Left ventricle myocardium inferior (tissue), 1 donor: ENCODE results near the gene ZIC5. TPM values are rescaled to one million over a fixed set of nuclear protein-coding genes. Genes with fewer than 3 reads are reported as not detected.

Source experiments
- DNase-seq: peaks from one replicate; pipeline ENCODE4 v3.0.0-alpha.2; 2020
- H3K27ac ChIP-seq: fragments of 200-600 bp; replicated peaks from 2 replicates; pipeline ENCODE4 v1.8.0; 2021
- H3K27me3 ChIP-seq: fragments of 200-600 bp; 2 replicates; pipeline ENCODE4 v1.8.0; 2021; ENCODE audit warnings: low read depth
- H3K36me3 ChIP-seq: fragments of 200-600 bp; 2 replicates; pipeline ENCODE4 v1.8.0; 2021
- H3K4me1 ChIP-seq: fragments of 200-600 bp; 2 replicates; pipeline ENCODE4 v1.8.0; 2021
- H3K4me3 ChIP-seq: fragments of 200-600 bp; 2 replicates; pipeline ENCODE4 v1.8.0; 2021; ENCODE audit warnings: mild to moderate bottlenecking, moderate library complexity
- H3K9me3 ChIP-seq: fragments of 200-600 bp; replicated peaks from 2 replicates; pipeline ENCODE4 v1.8.0; 2021
- CTCF ChIP-seq: fragments of 200-600 bp; IDR thresholded peaks from 2 replicates; pipeline ENCODE4 v1.8.0; 2021; ENCODE audit warnings: antibody characterized with exemption, mild to moderate bottlenecking, borderline replicate concordance
- intact Hi-C: fragments of 100-400 bp; cut with micrococcal nuclease; formaldehyde crosslinking; loops from one replicate; pipeline ENCODE4 v1.11.0; 2022
- total RNA-seq: library from RNA; stranded (reverse); fragmentation: NEBNext Ultra II Directional; extraction: Animal tissue kit (Norgen Biotek cat#: 25700); gene quantifications from one replicate; pipeline ENCODE4 v1.2.1, GENCODE V29; 2021
- donor health status: DM: no; HTN: yes; CAD: no; lungs with severe emphysema.

ZIC5 gene
- total RNA-seq, 1 donor from 2014 or later: not detected

- Histone ChIP-seq H3K27me3 (peaks cover 98% of the 10 kb centered on the region), H3K9me3 (peaks cover 4% of the 10 kb centered on the region), H3K27ac (no peak overlapping the region), H3K36me3 (no peaks in the 10 kb centered on the region), H3K4me1 (peaks cover 33% of the 10 kb centered on the region), H3K4me3 (no peak overlapping the region)
- no peak for DNase-seq
- intact Hi-C loops: no loop called here
- TF ChIP-seq CTCF: no peak
Observed at GRCh38 chr13:99973163-99973807, 1.7 kb upstream of the ZIC5 start.

- Histone ChIP-seq H3K4me1 (peaks cover 38% of the 10 kb centered on the region), H3K27ac (no peak overlapping the region), H3K4me3 (no peak overlapping the region), H3K27me3 (peaks cover 98% of the 10 kb centered on the region), H3K9me3 (peaks cover 4% of the 10 kb centered on the region), H3K36me3 (no peaks in the 10 kb centered on the region)
- intact Hi-C loops: no loop called here
- no peak for TF ChIP-seq CTCF
- no peak for DNase-seq
Observed at GRCh38 chr13:99972190-99972731, 694 bp upstream of the ZIC5 start.

DNA sequence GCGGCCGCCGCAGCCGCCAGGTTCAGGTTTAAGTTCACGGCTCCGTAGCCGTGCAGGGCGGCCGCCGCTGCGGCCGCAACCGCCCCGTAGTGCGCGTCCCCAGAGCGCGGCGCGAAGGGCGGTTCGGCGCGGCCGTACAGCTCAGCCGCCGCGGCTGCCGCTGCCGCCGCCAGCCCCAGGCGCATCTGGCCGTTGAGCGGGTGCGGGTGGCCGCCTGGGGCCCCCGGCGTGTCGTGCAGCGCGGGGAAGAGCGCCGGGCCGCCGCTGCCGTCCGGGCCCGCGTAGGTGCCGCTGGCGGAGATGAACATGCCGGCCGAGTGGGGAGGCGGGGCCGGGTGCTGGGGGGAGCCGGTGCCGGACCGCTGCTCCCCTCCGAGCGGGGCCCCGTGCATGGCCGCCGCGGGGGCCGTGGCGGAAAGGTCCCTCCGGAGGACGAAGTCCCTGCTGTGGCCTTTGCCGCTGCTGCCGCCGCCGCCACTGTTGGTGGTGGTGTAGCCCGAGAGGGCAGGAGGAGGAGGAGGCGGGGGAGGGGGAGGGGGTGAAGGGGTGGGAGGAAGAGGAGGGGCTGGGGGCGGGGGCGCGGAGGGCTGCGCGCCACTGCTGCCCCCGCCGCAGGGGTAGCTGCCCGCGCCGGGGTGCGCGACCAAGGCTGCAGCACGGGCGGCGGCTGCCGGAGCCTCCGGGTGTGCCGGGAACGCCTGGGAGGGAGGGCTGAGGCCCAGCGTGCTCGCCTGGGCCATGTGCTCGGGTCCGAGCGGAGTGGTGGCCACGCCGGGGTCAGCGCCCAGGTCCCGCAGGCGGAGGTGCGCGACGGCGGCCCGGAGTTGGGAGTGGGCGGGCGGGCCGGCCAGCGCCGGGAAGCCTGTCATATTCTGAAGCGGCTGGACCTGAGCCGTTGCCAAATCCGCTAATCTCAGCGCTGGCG lies 654 bp downstream of the ZIC5 start:
- H3K9me3 ChIP-seq: peaks cover 4% of the 10 kb centered on the region
- no peak for TF ChIP-seq CTCF
- intact Hi-C loops: no loop called here
- peaks cover 98% of the 10 kb centered on the region for H3K27me3 ChIP-seq
- DNase-seq: no peak
- peaks cover 38% of the 10 kb centered on the region for H3K4me1 ChIP-seq
- no peaks in the 10 kb centered on the region for H3K36me3 ChIP-seq
- no peak overlapping the region for H3K27ac ChIP-seq
- H3K4me3 ChIP-seq: peak overlapping the region; percentile 58

DNA sequence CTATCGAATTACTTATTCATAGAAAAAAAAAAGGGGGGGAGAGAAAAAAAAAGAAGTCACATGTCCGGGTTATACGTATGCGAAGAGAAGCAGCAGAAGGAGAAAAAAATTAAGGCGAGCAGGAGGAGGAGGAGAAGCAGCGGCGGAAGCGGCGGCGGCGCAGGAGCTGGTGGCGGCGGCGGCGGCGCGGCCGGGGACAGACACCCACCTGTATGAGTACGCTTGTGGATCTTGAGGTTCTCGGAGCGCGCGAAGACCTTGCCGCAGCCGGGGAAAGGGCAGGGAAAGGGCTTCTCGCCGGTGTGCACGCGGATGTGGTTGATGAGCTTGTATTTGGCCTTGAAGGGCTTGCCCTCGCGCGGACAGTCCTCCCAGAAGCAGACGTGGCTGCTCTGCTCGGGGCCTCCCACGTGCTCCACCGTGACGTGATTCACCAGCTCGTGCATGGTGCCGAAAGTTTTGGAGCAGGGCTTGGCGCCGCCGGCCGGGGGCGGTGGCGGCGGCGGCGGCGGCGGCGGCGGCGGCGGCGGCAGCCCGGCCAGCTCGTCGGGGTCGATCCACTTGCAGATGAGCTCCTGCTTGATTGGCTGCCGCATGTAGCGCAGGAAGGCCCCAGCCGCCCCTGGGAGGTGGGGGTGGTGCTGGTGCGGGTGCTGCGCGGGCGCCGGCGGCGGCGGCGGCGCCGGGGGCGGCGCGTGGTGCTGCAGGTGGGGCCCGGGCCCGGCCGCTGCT lies 1.5 kb downstream of the ZIC5 start:
- H3K4me1 ChIP-seq: peaks cover 38% of the 10 kb centered on the region
- no peak overlapping the region for H3K27ac ChIP-seq
- H3K36me3 ChIP-seq: no peaks in the 10 kb centered on the region
- H3K4me3 ChIP-seq: peak overlapping the region; percentile 58
- H3K27me3 ChIP-seq: peaks cover 98% of the 10 kb centered on the region
- no peaks in the 10 kb centered on the region for H3K9me3 ChIP-seq
- no peak for DNase-seq
- intact Hi-C loops: no loop called here
- TF ChIP-seq CTCF: no peak

DNA sequence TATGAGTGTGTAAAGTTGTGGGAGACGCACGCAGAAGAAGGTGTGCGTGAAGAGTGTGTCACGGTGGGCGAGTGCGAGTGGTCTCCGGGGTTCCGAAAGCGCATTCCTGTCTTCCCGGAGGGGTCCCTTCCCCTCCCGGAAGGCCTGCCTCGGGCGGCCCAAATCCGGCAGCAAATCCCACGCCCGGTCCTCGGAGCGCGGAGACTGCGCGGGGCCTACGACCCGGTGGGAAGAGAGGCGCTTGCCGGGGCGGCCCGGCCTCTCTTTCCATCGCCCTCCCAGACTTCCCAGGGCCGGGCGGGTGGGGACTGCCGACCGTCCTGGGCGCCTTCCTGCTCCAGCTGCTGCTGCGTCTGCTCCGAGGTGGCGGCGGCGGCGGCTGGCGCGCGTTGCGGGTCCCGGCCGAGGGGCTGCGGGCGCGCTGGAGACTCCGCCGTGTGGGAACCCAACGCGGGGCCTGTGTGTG lies 2.1 kb downstream of the ZIC5 start:
- Histone ChIP-seq H3K4me3 (peak overlapping the region; percentile 58), H3K27ac (no peak overlapping the region), H3K27me3 (peaks cover 98% of the 10 kb centered on the region), H3K36me3 (no peaks in the 10 kb centered on the region), H3K9me3 (no peaks in the 10 kb centered on the region), H3K4me1 (peaks cover 38% of the 10 kb centered on the region)
- intact Hi-C loops: no loop called here
- no peak for DNase-seq
- no peak for TF ChIP-seq CTCF
